Suprapubic skin (tissue), 3 donors: ENCODE data around the gene RUNX1.

ENCODE experiments used
- CTCF ChIP-seq, 2 donors: fragments of 200-600 bp in 1 of 2; fragments of 450-650 bp in 1 of 2; sonication (generic) in 1 of 2; IDR thresholded peaks; one replicate each; pipeline ENCODE4 v1.5.1; 2016 to 2019; ENCODE audit warnings: antibody characterized with exemption in 2 of 2, mild to moderate bottlenecking in 1 of 2, moderate library complexity in 1 of 2
- EP300 ChIP-seq: sonication (generic); formaldehyde crosslinking; IDR thresholded peaks from one replicate; pipeline ENCODE4 v1.6.1; 2017; ENCODE audit warnings: antibody characterized with exemption
- POLR2A ChIP-seq, 2 donors: fragments of 450-650 bp; IDR thresholded peaks; one replicate each; pipeline ENCODE4 v1.6.1; 2017; ENCODE audit warnings: antibody characterized with exemption in 2 of 2, mild to moderate bottlenecking in 2 of 2, moderate library complexity in 2 of 2

GRCh38 chr21:34945288-34945687, 103.8 kb downstream of the RUNX1 start:
- TF ChIP-seq CTCF (IDR thresholded peaks at IDR 0.05) (no peak), EP300 (no peak), POLR2A (IDR thresholded peaks at IDR 0.05) (no peak)
